Measurements from ENCODE around the gene SLC49A3. TPM values are rescaled to one million over a fixed set of nuclear protein-coding genes. Genes with fewer than 3 reads are reported as not detected.
"Not testable (repeated sequence)": the region's sequence is repeated elsewhere in the genome, so short reads cannot be mapped to it uniquely, and the experiment has no call there.

The SLC49A3 gene
- polyA plus RNA-seq, 1 donor from 2014 or later: 0.97 TPM

GRCh38 chr4:635851-636627, 52.9 kb downstream of the SLC49A3 start:
- Mint-ChIP-seq H3K4me1 (no peaks in the 10 kb centered on the region), H3K36me3 (peaks cover 4% of the 10 kb centered on the region), H3K27ac (no peak overlapping the region), H3K27me3 (peaks cover 11% of the 10 kb centered on the region), H3K4me3 (no peak overlapping the region), H3K9me3 (peaks cover 2 to 9% (median 5%) of the 10 kb centered on the region in 3 donors)

GRCh38 chr4:635066-635835, 53.7 kb downstream of the SLC49A3 start:
- not testable (repeated sequence) for H3K27ac Mint-ChIP-seq, H3K27me3 Mint-ChIP-seq, H3K36me3 Mint-ChIP-seq, H3K9me3 Mint-ChIP-seq, H3K4me1 Mint-ChIP-seq, H3K4me3 Mint-ChIP-seq

GRCh38 chr4:634599-634985, 54.4 kb downstream of the SLC49A3 start:
- peaks cover 9% of the 10 kb centered on the region for H3K27me3 Mint-ChIP-seq
- peaks cover 0 to 9% (median 5%) of the 10 kb centered on the region in 3 donors for H3K9me3 Mint-ChIP-seq
- H3K4me1 Mint-ChIP-seq: no peaks in the 10 kb centered on the region
- no peak overlapping the region for H3K27ac Mint-ChIP-seq
- no peak overlapping the region for H3K4me3 Mint-ChIP-seq
- H3K36me3 Mint-ChIP-seq: no peaks in the 10 kb centered on the region

- no peak overlapping the region for H3K27ac Mint-ChIP-seq
Observed at GRCh38 chr4:633976-634598, 54.9 kb downstream of the SLC49A3 start.

GRCh38 chr4:633406-633805, 55.5 kb downstream of the SLC49A3 start:
- Mint-ChIP-seq H3K9me3 (peaks cover 0 to 9% (median 5%) of the 10 kb centered on the region in 3 donors), H3K27ac (no peak overlapping the region), H3K36me3 (no peaks in the 10 kb centered on the region), H3K4me3 (no peak overlapping the region), H3K27me3 (peaks cover 5% of the 10 kb centered on the region), H3K4me1 (no peaks in the 10 kb centered on the region)

More at GRCh38 chr4:633976-634598, 54.9 kb downstream of the SLC49A3 start:
- Mint-ChIP-seq H3K9me3 (peaks cover 0 to 9% (median 5%) of the 10 kb centered on the region in 3 donors), H3K4me3 (no peak overlapping the region), H3K27me3 (peaks cover 5% of the 10 kb centered on the region), H3K4me1 (no peaks in the 10 kb centered on the region), H3K36me3 (no peaks in the 10 kb centered on the region)

- H3K4me3 Mint-ChIP-seq: no peak overlapping the region
- H3K27ac Mint-ChIP-seq: no peak overlapping the region
- H3K4me1 Mint-ChIP-seq: no peaks in the 10 kb centered on the region
- peaks cover 0 to 9% (median 5%) of the 10 kb centered on the region in 3 donors for H3K9me3 Mint-ChIP-seq
- H3K27me3 Mint-ChIP-seq: peaks cover 5% of the 10 kb centered on the region
- H3K36me3 Mint-ChIP-seq: no peaks in the 10 kb centered on the region
Observed at GRCh38 chr4:632926-633325, 56.0 kb downstream of the SLC49A3 start.

- peak overlapping the region in 1 of 3 donors; percentile 25 for H3K27ac Mint-ChIP-seq
- H3K27me3 Mint-ChIP-seq: peaks cover 3% of the 10 kb centered on the region
- H3K4me1 Mint-ChIP-seq: no peaks in the 10 kb centered on the region
- H3K9me3 Mint-ChIP-seq: peaks cover 0 to 9% (median 5%) of the 10 kb centered on the region in 3 donors
- no peaks in the 10 kb centered on the region for H3K36me3 Mint-ChIP-seq
- H3K4me3 Mint-ChIP-seq: no peak overlapping the region
Observed at GRCh38 chr4:632196-632790, 56.7 kb downstream of the SLC49A3 start.

Other genes starting within 250 kb of the SLC49A3 start
- gene ZNF721, start 190.0 kb downstream of the SLC49A3 start, polyA plus RNA-seq: 42.7 TPM
- gene PIGG, start 189.9 kb downstream of the SLC49A3 start, polyA plus RNA-seq: 26.7 TPM
- not detected for gene TMEM271, start 112.9 kb downstream of the SLC49A3 start, polyA plus RNA-seq
- gene PDE6B, start 63.6 kb downstream of the SLC49A3 start, polyA plus RNA-seq: 16.6 TPM
- gene ATP5ME, start 14.9 kb downstream of the SLC49A3 start, polyA plus RNA-seq: 430 TPM
- 8.3 TPM for gene MYL5, start 14.6 kb downstream of the SLC49A3 start, polyA plus RNA-seq
- 6.1 TPM for gene PCGF3, start 16.7 kb upstream of the SLC49A3 start, polyA plus RNA-seq
- not detected for gene CPLX1, start 137.0 kb upstream of the SLC49A3 start, polyA plus RNA-seq
- gene GAK, start 243.2 kb upstream of the SLC49A3 start, polyA plus RNA-seq: 74.7 TPM
- 20.0 TPM for gene TMEM175, start 243.3 kb upstream of the SLC49A3 start, polyA plus RNA-seq

All from IgD-negative memory B cell (primary cell).